MCF 10A (cell line): Measurements from ENCODE around the gene MEFV. TPM values are rescaled to one million over a fixed set of nuclear protein-coding genes. Genes with fewer than 3 reads are reported as not detected.

Source experiments
- BruUV-seq: library from RNA; stranded (reverse); fragments of 400-500 nt; replicated peaks from 2 replicates; lab custom pipeline; 2021; lab: Mats Ljungman, UMichigan
- CTCF ChIA-PET: fragments of 300-600 bp; sonication (Branson Sonifier 250); formaldehyde crosslinking; extraction: SDS; loops from one replicate; lab custom pipeline; 2021; ENCODE audit warnings: antibody characterized with exemption, inconsistent platforms; lab: Yijun Ruan, JAX
- POLR2A ChIA-PET: fragments of 300-600, 350-650 bp; sonication (Branson Sonifier 250); formaldehyde crosslinking; extraction: SDS; loops from one replicate; lab custom pipeline; 2020; ENCODE audit warnings: antibody characterized with exemption, inconsistent platforms; lab: Yijun Ruan, JAX
- DNase-seq: peaks from one replicate; pipeline ENCODE4 v3.0.0-alpha.2; 2018; ENCODE audit not compliant: unreplicated experiment
- H3K27ac Mint-ChIP-seq: one replicate; pipeline ENCODE4 v1.8.0; 2022; ENCODE audit warnings: mild to moderate bottlenecking, low read depth, mixed read lengths; ENCODE audit not compliant: unreplicated experiment
- H3K27me3 Mint-ChIP-seq: one replicate; pipeline ENCODE4 v1.8.0; 2022; ENCODE audit warnings: mixed read lengths; ENCODE audit not compliant: insufficient read depth, unreplicated experiment
- H3K36me3 Mint-ChIP-seq: one replicate; pipeline ENCODE4 v1.8.0; 2022; ENCODE audit warnings: mild to moderate bottlenecking, moderate library complexity, mixed read lengths; ENCODE audit not compliant: insufficient read depth, unreplicated experiment
- H3K4me1 Mint-ChIP-seq: one replicate; pipeline ENCODE4 v1.8.0; 2022; ENCODE audit warnings: mixed read lengths; ENCODE audit not compliant: insufficient read depth, unreplicated experiment
- H3K4me3 Mint-ChIP-seq: one replicate; pipeline ENCODE4 v1.8.0; 2022; ENCODE audit warnings: mild to moderate bottlenecking, moderate library complexity, mixed read lengths; ENCODE audit not compliant: unreplicated experiment
- H3K9me3 Mint-ChIP-seq: one replicate; pipeline ENCODE4 v1.8.0; 2022; ENCODE audit warnings: mixed read lengths; ENCODE audit not compliant: unreplicated experiment
- CTCF ChIP-seq: fragments of 200-600 bp; IDR thresholded peaks from one replicate; pipeline ENCODE4 v1.8.0; 2022; ENCODE audit warnings: antibody characterized with exemption, mild to moderate bottlenecking; ENCODE audit not compliant: unreplicated experiment
- intact Hi-C: fragments of 100-400 bp; cut with micrococcal nuclease; formaldehyde crosslinking; loops from 2 replicates; pipeline ENCODE4 v1.14.1; 2022
- total RNA-seq: library from RNA; stranded (reverse); gene quantifications from 2 replicates; pipeline ENCODE4 v1.2.3, GENCODE V29; 2022

The MEFV gene
- total RNA-seq, 1 experiment from 2014 or later = 0.72 TPM

DNA sequence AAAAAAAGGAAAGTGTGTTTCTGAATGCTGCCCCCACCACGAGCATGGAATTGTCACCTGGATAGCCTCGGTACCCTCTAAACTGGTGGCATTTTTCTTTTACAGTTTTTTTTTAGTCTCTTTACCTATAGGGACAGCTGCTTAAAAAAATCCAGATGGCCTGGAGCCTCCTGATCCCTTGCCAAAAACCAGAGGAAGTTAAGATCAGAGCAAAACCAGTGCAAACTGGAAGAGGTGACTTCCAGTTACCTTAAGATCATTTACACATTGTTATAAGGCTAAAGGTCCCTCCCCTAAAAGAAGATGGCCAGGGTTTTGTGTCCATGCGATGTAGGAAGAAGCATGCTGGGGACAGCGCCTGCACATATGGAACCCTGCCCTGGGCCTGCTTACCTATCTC lies 3.5 kb downstream of the MEFV start:
- Mint-ChIP-seq H3K4me3 (no peak overlapping the region), H3K27me3 (no peaks in the 10 kb centered on the region), H3K27ac (no peak overlapping the region), H3K36me3 (peaks cover 16% of the 10 kb centered on the region), H3K4me1 (no peaks in the 10 kb centered on the region), H3K9me3 (no peaks in the 10 kb centered on the region)
- no TSS peak for BruUV-seq
- intact Hi-C loops = no loop called here
- POLR2A ChIA-PET = interaction anchor here (0.6 to 2.2 kb wide), 3 partner anchors 10 to 30 kb away, joined by 3 to 17 read pairs (median 4); no protein-coding TSS in a partner anchor
- no peak for TF ChIP-seq CTCF
- DNase-seq = peak; percentile 48
- CTCF ChIA-PET = no interaction called here

DNA sequence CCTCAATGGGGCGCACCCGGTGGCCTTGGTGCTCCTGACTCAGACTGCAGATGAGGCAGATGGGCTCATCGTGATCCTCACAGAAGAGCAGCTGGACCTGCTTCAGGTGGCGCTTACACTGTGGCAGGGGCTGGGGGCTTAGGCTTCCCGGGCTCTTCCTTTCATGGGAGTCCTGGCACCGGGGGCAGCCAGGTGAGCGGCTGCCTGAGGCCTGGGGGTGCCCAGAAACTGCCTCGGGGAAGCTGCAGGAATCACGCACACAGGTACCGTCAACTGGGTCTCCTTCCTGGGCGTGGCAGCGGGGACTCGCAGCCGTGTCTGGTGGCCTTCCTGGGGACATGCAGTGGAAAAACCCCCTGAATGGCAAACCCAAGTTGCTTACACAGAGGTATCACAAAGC lies 7.0 kb downstream of the MEFV start:
- peaks cover 5% of the 10 kb centered on the region for H3K36me3 Mint-ChIP-seq
- H3K4me1 Mint-ChIP-seq = no peaks in the 10 kb centered on the region
- DNase-seq = no peak
- no peak overlapping the region for H3K4me3 Mint-ChIP-seq
- H3K27me3 Mint-ChIP-seq = no peaks in the 10 kb centered on the region
- H3K27ac Mint-ChIP-seq = no peak overlapping the region
- ChIA-PET POLR2A (interaction anchor here (0.6 to 1.9 kb wide), 2 partner anchors 11 to 14 kb away, joined by 3 to 6 read pairs; no protein-coding TSS in a partner anchor), CTCF (interaction anchor here (0.6 to 1.0 kb wide), 3 partner anchors 11 to 65 kb away, joined by 3 to 5 read pairs (median 3); no protein-coding TSS in a partner anchor)
- no TSS peak for BruUV-seq
- H3K9me3 Mint-ChIP-seq = peaks cover 5% of the 10 kb centered on the region
- TF ChIP-seq CTCF = no peak
- intact Hi-C loops = no loop called here

GRCh38 chr16:3249020-3249419 lies 7.4 kb downstream of the MEFV start:
- Mint-ChIP-seq H3K4me3 (no peak overlapping the region), H3K9me3 (peaks cover 5% of the 10 kb centered on the region), H3K4me1 (no peaks in the 10 kb centered on the region), H3K27me3 (no peaks in the 10 kb centered on the region), H3K36me3 (peaks cover 5% of the 10 kb centered on the region), H3K27ac (no peak overlapping the region)
- TF ChIP-seq CTCF = no peak
- no TSS peak for BruUV-seq
- no peak for DNase-seq
- ChIA-PET CTCF (interaction anchor here (0.6 to 1.0 kb wide), 3 partner anchors 18 to 65 kb away, joined by 3 to 5 read pairs (median 3); no protein-coding TSS in a partner anchor), POLR2A (interaction anchor here (0.6 to 1.9 kb wide), 3 partner anchors 11 to 15 kb away, joined by 3 to 6 read pairs (median 3); no protein-coding TSS in a partner anchor)
- intact Hi-C loops = no loop called here

GRCh38 chr16:3248596-3248995 lies 7.8 kb downstream of the MEFV start:
- POLR2A ChIA-PET = interaction anchor here (0.8 kb wide), 1 partner anchor 12 kb away, joined by 3 read pairs; no protein-coding TSS in a partner anchor
- intact Hi-C loops = no loop called here
- H3K36me3 Mint-ChIP-seq = peaks cover 5% of the 10 kb centered on the region
- no peak for DNase-seq
- H3K27me3 Mint-ChIP-seq = no peaks in the 10 kb centered on the region
- no peak overlapping the region for H3K27ac Mint-ChIP-seq
- CTCF ChIA-PET = interaction anchor here (0.6 to 1.0 kb wide), 3 partner anchors 18 to 64 kb away, joined by 3 to 5 read pairs (median 3); no protein-coding TSS in a partner anchor
- H3K9me3 Mint-ChIP-seq = peaks cover 5% of the 10 kb centered on the region
- H3K4me3 Mint-ChIP-seq = no peak overlapping the region
- BruUV-seq = no TSS peak
- H3K4me1 Mint-ChIP-seq = no peaks in the 10 kb centered on the region
- no peak for TF ChIP-seq CTCF
